Thyroid gland (tissue), 4 donors: Measurements from ENCODE around the gene CCBE1.

Source experiments
- CTCF ChIP-seq, 6 experiments: fragments of 200-600 bp in 3 of 6; fragments of 450-650 bp in 3 of 6; sonication (generic) in 3 of 6; IDR thresholded peaks; one replicate each; pipeline ENCODE4 v1.5.1; 2016 to 2019; ENCODE audit warnings: antibody characterized with exemption in 6 of 6, mild to moderate bottlenecking in 2 of 6, inconsistent platforms in 1 of 6, moderate library complexity in 1 of 6
- POLR2A ChIP-seq, 2 donors: fragments of 450-650 bp; IDR thresholded peaks; one replicate each; pipeline ENCODE4 v1.6.1; 2017; ENCODE audit warnings: antibody characterized with exemption in 2 of 2, mild to moderate bottlenecking in 2 of 2, moderate library complexity in 1 of 2

- no peak for TF ChIP-seq POLR2A (IDR thresholded peaks at IDR 0.05)
- TF ChIP-seq CTCF (IDR thresholded peaks at IDR 0.05): no peak
These were observed 86.6 kb downstream of the CCBE1 start for GRCh38 chr18:59610546-59611140.
